ENCODE results near the gene KCNMA1.
"Not testable (repeated sequence)": the region's sequence is repeated elsewhere in the genome, so short reads cannot be mapped to it uniquely, and the experiment has no call there.

Gene KCNMA1

DNA sequence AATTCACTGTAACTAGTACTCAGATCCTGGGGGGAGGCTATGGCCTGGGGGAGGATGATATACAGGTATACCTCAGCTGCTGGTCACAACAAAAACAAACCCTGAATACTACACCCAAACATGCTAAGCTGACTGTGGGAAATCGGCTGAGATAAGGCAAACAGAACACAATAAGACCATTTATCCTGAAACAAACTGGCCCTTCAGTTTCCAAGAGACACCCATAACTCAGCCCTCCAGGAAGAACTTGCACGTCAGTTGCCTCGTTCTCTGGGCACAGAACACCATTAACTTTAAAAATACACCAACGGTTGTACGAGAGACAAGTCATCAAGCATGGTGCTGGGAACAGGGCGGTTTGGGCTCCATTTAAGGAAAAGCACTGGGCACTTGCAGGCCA, 24.1 kb upstream of the KCNMA1 start:
- no peak for DNase-seq (ENCODE audit: low spot score)

DNA sequence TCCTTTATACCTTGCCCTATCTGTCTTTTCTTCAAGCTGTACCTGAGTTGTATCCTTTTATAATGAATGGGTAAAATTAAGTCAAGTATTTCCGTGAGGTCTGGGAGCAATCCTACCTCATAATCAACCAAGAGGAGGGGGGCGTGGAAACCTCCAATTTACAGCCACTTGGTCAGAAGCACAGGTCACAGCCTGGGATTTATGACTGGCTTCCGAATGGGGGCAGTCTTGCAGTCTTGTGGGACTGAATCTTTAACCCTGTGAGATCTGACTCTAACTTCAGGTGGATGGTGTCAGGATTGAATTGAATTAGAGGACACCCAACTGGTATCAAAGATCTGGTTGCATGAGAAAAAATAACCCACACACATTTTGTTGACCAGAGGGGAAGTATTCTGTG, 23.5 kb upstream of the KCNMA1 start:
- DNase-seq (ENCODE audit: low spot score) = no peak

DNA sequence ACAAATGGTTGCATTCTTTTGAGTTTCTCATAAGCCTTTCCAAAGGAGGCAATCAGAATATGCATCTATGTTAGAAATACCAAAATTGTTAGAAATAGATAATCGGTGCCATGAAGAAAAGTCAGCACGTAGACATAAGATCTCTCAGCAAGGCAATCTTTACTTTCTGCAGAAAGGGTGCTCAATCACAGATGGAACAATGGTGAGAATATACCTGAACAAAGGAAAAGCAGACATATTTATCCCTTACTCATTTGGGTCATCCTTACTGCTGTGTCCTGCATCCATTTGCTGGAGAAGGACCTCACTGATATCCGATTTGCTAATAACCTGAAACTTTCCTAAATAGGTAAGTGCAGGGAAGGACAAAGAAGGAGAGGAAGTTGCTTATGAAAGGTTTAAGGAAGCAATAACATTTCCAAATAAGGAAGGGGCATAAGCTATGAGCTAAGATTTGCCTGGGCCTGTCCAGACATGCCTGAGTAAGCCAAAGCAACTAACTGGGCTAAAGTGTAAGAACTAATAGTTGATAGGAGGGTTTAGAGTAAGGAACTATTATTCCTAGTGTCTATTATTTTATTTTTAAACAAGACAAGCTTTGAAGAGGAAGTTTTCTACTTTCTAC, 21.6 kb upstream of the KCNMA1 start:
- not testable (repeated sequence) for DNase-seq (ENCODE audit: low spot score)

DNA sequence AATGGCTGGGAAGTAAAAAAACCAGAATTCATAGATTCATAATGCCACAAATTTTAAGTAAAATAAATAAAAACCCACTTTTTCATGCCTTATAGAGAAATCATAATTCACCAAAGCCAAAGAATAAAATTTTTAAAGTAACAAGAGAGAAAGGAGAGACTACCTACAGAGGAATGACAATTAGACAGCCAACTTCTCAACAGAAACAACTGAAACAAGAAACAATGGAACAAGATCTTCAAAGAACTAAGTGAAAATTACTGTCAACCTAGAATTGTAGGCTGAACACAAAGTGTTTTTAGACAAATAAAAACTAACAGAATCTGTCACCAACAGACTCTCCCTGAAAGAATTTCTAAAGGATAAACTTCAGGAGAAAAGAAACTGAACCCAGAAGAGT, 15.6 kb upstream of the KCNMA1 start:
- DNase-seq (ENCODE audit: low spot score) = no peak

DNA sequence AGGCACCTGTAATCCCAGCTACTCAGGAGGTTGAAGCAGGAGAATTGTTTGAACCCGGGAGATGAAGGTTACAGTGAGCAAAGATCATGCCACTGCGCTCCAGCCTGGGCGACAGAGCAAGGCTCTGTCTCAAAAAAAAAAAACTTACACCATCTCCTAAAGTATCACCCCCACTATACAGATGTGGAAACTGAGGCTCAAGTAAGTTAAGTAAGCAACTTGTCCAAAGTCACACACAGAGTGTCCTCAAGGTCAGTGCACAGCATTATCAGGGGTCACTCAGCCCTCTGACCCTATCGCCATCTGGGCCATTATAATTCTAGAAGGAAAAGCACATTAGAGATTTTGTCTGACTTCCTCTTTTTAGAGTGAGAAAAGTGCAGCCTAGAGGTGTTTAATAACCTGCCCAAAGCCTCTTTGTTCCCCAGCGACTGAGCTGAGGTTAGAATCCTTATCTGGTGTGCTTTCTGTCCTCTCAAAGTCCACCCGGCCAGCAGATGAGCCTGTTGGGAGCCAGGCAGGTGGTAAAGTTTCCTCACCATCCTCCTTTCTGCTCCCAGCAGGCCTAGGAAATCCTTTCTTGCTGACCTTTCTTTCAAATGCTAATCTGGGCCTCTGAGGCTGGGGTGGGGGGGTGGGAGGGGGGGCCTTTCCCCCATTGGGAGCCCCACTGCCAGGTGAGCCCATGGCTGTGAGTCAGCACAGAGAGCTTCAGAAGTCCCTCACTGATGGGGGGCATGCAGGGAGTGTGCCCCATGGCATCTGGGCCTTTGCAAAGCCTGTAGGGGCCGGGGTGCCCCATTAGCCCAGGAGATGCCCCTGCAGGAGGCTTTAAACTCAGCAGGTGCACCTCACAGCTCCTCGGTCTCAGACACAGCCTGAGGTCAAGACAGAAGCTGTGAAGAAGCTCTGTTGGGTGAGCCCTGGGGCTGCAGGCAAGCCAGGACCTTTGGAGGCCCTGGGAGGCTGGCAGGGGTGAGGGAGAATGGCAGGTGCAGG, 12.0 kb upstream of the KCNMA1 start:
- DNase-seq (ENCODE audit: low spot score) = no peak

DNA sequence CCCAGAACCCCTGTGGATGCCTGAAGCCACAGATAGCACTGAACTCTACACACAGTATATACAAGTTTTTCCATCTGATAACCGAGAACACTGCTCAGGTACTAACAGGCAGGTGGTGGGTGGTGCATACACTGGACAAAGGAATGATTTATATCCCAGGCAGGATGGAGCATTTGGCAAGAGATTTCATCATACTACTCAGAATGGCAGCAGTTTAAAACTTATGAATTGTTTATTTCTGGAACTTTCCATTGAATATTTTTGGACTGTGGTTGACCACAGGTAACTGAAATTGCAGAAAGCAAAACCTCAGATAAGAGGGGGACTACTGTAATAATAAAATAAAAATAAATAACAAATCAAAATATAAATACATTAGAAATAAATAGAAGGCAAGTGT, 10.9 kb upstream of the KCNMA1 start:
- DNase-seq (ENCODE audit: low spot score) = no peak

DNA sequence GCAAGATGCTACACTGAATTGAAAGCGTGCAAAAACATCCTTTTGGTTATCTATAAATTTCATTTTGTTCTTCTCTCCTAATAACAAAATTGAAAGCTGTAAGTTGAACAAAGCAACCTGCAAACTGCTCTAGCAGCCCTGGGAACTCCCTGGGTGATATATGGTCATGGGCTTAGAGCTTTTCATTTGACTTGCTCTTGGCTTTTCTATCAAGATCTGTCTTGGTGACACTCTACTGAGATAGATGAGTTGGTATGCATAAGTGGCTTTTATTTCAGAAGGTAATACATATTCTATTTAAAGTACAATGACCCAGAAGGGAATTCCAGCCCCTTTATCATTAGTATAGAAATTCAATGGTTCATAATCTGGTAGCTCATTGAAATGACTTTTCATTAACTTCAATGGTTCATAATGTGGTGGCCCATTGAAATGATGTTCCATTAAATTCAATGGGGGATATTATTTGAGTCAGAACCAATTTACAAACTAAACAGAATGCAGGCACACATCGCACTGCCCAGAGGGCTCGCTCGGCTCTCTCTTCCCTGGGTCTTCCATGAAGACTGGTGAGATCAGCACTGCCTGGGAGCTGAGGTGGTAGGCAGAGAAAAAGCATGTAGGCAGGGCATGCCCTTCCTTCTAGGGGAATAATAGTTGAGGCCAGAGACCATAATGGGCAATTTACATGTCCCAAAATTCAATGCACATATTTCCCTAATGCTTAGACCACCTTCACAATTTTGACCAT, 10.1 kb upstream of the KCNMA1 start:
- DNase-seq (ENCODE audit: low spot score) = no peak

DNA sequence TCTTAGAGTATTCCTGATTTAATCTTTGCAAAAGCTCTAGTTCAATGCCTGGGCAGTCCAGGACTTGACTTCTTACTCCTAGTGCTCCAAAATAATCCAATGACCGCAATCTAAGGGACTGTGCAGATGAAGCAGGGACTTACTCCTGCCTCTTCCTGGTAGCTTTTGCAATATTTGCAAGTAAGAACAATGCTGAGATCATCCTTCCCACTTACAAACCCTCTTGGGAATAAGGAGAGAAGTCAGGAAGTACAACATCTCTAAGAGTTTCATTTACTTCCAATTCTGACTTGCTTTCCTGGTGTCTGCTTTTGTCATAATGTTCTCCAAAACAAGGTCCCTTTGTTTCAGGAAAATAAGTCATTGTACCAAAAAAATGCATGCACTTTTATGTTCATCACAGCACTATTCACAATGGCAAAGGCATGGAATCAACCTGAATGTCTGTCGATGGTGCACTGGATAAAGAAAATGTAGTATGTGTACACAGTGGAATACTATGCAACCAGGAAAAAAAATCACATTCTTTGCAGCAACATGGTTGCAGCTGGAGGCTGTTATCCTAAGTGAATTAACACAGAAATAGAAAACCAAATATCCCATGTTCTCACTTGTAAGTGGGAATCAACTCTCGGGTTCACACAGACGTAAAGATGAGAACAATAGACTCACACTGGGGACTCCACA, 7.1 kb upstream of the KCNMA1 start:
- no peak for DNase-seq (ENCODE audit: low spot score)

DNA sequence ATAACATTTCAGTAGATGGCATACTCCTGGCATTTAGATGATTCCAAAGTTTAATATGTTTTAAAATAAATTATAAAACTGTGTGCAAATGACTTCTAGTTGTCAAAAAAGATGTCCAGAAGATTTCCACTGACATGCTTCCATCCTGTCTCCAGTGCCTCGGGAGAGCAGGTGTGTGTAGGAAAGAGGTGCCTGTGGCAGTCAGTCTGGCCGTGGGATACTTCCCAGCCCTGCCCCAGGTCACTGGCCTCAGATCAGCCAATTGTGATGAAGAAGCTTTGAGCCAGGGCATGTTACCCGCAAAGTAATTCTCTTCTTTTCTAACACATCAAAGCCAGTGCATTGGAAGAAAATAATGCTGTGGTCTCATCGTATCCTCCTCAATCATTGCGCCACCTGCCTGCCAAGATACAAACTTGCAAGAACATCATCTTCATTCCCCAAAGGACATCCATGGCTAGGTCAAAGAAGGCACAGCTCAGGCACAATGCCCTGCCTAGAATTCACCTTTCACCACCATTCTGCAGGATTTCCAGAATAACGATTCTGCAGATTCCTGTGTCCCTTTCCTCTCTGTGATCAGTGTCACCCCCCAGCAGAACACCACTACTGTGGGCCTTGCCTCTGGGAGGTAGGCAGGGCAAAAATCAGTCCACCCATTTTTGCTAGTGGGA, 6.3 kb upstream of the KCNMA1 start:
- DNase-seq (ENCODE audit: low spot score) = no peak

DNA sequence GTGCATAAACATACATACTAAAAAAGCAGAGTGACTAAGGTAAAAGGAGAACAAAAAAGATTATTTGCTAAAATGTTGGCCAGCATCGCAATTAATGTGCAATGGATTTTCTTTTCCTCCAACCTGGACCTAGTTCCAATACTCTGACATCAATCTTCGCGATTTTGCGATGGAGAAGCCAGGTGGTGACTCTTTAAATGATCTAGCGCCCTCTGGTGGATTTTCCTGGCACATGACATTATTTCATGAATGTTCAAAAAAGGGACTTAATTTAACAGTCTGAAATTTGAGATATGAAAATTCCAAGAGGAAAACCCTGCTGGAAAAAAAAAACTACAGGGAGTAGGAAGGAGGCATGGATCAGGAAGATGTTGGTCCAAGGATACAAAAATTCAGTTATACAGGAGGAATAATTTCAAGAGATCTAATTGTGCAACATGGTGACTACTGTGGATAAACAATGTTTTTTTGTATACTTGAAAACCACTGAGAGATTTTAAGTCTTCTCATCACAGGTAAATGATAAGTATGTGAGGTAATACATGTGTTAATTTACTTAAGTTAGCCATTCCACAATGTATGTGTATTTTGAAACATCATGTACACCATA, 4.3 kb upstream of the KCNMA1 start:
- peak; percentile 60 for DNase-seq (ENCODE audit: low spot score)

DNA sequence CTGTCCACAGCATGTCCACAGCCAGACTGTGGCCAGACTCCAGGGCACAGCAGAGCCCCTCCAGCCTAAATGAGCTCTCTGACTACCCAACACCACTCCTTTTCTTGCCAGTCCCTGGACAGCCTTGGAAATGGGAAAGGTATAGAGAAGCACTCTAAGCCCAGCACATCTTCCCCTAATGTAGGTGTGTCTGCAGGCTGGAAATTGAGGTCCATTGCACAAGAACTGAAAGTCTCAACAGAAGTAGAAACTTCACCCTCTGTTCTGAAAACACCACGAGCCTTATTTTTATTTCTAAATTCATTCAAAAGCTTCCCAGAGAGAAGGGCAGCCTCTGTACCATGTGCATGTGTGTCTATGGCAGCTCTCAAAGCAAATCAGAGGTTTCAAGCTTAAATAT, 3.7 kb upstream of the KCNMA1 start:
- no peak for DNase-seq (ENCODE audit: low spot score)

DNA sequence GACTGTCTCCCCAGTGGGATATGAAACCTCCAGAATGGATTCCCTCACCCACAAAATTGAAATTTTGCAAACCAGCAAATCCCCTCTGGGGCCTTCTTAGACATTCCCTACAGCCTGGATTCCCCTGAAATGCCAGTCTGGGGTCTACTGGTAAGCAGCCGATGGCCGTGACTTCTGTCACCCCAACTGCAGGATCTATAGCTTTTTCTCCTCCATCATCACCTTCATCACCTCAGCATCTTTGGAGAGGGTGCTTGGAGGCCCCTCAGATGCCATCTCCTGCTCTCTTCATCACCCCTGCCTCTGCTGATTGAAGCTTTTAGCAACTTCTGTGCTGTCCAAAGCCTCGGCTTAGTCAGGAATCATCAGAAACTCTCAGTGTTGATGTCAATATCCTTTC, 2.6 kb upstream of the KCNMA1 start:
- DNase-seq (ENCODE audit: low spot score) = no peak

DNA sequence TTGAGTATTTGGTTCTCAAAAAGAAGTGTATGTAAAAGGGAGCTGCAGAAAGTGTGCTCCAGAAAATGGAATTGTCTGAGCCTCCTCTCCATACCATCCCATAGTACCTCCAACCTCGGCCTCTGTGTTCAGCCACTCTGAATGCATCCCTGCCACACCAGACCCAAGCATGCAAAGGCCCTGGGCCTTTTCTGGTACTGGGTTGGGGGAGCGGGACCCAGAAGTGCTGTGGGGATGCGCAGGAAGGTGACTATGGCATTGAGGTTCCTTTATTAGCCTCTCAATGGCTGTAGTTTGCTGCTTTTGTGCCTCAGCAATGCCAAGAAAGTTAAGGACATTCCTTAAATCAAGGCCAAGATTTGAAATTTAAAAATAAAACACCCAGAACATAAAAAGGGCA, 2.1 kb upstream of the KCNMA1 start:
- no peak for DNase-seq (ENCODE audit: low spot score)

DNA sequence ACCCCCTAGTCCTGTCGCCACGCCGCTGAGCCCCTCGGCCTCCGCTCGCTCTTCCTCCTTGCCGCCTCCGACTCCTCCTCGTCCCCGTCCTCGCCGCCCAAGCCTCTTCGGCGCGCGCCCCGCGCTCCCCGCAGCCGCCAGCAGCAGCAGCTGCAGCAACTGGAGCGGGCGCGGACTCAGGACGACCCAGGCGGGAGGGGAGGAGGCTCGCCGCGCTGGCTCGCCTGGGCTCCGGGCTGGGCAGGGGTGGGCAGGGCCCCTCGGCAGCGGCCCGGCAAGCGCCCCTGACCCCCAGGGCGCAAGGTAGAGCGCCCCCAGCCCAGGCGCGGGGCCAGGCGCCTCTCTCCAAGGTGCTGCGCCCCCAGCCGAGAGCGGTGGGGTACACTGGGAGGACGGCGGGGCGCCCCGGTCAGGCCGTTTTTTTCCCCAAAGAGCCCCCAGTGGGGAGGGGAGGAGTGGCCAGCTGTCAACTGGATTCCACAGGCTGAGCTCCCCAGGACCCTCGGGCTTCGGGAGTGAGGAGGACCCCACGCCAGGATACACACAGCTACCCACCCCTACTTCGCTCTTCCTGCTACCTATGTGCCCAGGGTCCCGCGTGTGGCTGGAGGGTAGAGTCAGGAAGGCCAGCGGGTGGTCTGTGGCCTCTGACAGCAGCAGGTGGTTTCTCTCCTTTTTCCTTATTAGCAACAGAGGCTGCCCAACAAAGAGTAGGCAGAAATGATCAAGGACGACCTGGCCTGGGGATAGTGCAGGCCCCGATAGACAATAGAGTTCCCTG, 903 bp upstream of the KCNMA1 start:
- no peak for DNase-seq (ENCODE audit: low spot score)

DNA sequence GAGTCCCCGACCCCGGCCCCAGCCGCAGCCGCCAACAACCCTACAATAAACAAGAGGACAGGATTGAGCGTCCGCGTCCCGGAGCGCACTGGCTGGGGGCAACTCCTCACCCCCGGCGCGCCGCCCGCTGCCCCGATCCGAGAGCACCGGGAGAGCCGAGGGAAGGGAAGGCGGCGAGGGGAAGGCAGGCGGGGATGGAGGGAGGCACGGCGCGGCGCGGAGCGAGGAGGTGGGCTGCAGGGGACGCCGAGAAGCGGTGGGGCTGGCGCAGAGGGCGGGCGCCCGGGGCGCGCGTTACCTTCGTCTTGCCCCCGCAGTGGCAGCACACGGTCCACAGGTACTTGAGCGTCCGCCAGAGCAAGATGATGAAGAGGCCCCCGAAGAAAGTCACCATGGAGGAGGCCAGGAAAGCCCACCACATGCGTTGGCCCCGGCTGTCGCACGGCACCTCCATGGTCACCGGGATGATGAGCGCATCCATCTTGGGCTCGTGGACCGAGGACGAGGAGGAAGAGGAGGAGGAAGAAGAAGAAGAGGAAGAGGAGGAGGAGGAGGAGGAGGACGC, 559 bp downstream of the KCNMA1 start:
- no peak for DNase-seq (ENCODE audit: low spot score)

DNA sequence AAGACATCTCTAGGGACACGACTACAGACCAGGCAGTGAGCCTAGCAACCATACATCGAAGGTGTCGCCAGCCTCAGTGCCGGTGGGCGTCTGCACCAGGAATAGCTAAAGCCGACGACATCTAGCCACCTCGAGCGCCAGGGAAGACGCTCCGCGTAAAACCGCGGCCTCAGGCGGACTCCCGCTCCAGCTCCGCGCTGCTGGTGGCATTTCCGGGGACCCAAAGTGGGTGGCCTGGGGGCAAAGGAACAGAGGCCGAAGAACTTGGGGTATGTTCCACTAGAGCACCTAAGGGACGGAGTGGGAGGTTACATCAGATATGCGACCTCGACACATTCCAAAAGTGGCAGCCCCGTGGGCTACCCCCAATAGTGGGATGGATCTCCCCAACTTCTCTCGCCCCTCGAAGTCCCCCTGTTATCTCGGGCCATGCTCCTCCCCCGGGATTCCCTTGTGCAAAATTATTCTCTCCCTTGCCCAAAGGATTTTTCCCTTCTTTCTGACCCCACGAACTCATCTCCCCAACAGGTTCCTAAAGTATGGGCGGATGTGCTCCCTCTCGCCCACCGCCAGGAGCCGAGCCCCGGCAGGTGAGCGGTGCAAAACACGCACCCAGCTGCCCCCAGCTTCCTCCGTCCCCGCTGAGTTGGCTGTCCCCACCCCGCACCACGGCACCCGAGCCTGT, 1.2 kb downstream of the KCNMA1 start:
- DNase-seq (ENCODE audit: low spot score) = no peak

DNA sequence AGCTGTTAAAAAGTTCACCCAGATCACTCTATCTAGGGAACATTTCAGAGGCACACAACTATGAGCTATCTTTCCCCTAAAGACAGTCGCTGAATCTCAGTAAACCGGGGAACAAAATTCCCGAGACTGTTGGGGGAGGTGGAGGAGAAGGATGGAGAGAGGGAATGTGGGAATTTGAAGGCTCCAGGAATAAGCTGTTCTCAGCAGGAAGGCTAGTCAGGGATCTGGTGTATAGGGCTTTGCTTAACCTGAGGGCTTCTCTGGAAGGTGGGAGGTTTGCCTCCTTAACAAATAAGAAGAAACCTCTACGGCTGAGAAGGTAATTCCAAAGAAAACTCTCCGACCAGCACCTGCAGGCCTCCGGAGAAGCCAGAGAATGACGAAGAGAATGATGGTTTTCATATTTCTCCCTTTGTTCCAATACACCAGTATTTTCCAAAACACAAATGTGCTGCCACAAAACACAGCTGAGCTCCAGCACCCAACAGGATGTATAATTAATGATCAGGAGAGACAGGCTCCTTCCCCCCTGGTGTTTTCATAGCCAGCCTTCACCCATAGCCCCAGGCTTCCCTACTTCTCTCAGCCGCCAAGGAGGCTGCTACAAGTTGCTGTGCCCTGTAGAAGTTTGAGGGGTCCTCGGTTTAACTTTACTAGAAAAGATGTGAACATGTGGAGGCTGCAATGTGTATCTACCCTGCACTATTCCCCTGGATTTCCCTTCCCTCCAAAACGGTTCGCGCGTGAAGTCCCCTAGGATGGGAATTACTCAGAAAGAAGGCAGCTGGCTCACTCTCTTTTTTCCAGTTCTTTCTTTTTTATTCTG, 2.0 kb downstream of the KCNMA1 start:
- no peak for DNase-seq (ENCODE audit: low spot score)

DNA sequence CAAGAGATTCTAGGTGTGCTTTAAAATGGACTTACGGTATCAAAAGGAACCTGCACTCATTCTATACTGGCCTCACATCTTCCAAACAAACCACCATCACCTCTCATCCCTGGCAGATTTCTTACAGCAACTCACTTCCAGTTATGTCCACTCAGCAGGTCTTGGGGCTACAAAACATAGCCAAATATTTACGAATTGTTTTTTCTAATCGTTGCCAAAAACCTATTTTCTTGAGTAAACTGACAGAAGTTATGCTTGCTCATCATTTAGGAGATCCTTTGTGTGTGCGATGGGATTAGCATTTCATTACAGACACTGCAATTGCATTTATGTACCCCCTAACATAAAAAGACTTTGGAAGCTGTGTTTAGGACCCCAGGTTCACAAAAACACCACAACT, 2.7 kb downstream of the KCNMA1 start:
- no peak for DNase-seq (ENCODE audit: low spot score)

DNA sequence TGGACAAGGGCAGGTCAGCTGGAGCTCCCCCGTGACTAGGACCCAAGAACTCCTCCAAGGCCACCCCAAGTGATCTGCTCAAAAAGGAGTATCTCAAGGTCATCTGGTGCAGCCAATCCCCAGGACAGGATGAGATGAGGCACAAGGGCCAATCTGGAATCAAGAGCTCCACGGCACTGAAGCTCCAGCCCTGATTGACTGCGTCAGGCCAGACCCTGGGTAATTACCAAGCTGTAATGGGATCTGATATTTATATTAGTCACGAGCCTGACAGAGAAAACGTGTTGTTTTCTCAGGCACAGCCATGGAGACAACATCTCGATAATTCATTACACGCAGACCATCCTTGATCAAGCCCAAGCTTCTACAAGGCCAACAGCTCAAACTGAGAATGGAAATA, 4.2 kb downstream of the KCNMA1 start:
- no peak for DNase-seq (ENCODE audit: low spot score)

Measured in hematopoietic multipotent progenitor cell treated with erythropoietin and hydrocortisone succinate and interleukin-3 and kit ligand, for 15 days (in vitro differentiated cells).